Measurements from ENCODE around the gene HDAC9. TPM values are rescaled to one million over a fixed set of nuclear protein-coding genes. Genes with fewer than 3 reads are reported as not detected.

The HDAC9 gene
- total RNA-seq, 1 experiment from 2014 or later: 7.7 TPM

GRCh38 chr7:18890134-18890533, 394.6 kb downstream of the HDAC9 start:
- Mint-ChIP-seq H3K36me3 (ENCODE audit: insufficient read depth in 1 of 3, low read depth in 3 of 3) (no peaks in the 10 kb centered on the region), H3K4me1 (no peaks in the 10 kb centered on the region), H3K27me3 (ENCODE audit: low read depth) (no peaks in the 10 kb centered on the region), H3K27ac (no peak overlapping the region), H3K4me3 (no peak overlapping the region), H3K9me3 (no peaks in the 10 kb centered on the region)
- Histone ChIP-seq H3K79me1 (ENCODE audit: insufficient read depth, low read depth, low read length, poor library complexity, severe bottlenecking) (no peaks in the 10 kb centered on the region), H2BK5ac (ENCODE audit: insufficient read length, low read length) (no peak overlapping the region), H2BK120ac (ENCODE audit: low read depth, low read length, poor library complexity, severe bottlenecking) (no peak overlapping the region), H3K23ac (ENCODE audit: insufficient read length, low read depth, low read length) (no peak overlapping the region), H3K14ac (ENCODE audit: insufficient read depth, low read length) (no peak overlapping the region), H3K4me2 (ENCODE audit: insufficient read depth, insufficient read length, low read length) (no peak overlapping the region), H4K5ac (ENCODE audit: insufficient read length, low read depth, low read length) (no peak overlapping the region), H4K20me1 (ENCODE audit: control insufficient read depth, insufficient read depth, insufficient read length) (no peaks in the 10 kb centered on the region), H2BK12ac (ENCODE audit: insufficient read length, low read depth, low read length) (no peak overlapping the region), H4K91ac (ENCODE audit: insufficient read length, low read depth, low read length) (no peak overlapping the region), H2AK5ac (ENCODE audit: insufficient read length, low read length) (no peak overlapping the region), H3K18ac (ENCODE audit: insufficient read length, low read depth, low read length) (no peak overlapping the region), H3K9me3 (ENCODE audit: control insufficient read depth, low read depth, low read length) (no peaks in the 10 kb centered on the region), H3K27ac (ENCODE audit: insufficient read length, low read depth, low read length) (no peak overlapping the region), H3K4me1 (ENCODE audit: insufficient read depth, low read length) (no peaks in the 10 kb centered on the region), H3K23me2 (ENCODE audit: insufficient read length, low read depth, low read length, poor library complexity, severe bottlenecking) (no peaks in the 10 kb centered on the region), H2AFZ (ENCODE audit: low read length) (no peak overlapping the region), H3K79me2 (ENCODE audit: insufficient read depth, low read length) (no peaks in the 10 kb centered on the region), H3K9ac (ENCODE audit: extremely low read depth, insufficient read length, low read length) (no peak overlapping the region), H3K4ac (ENCODE audit: low read depth, low read length) (no peak overlapping the region), H3K56ac (ENCODE audit: insufficient read length, low read depth, low read length) (no peak overlapping the region), H4K8ac (replicated peaks; ENCODE audit: insufficient read length, low read depth, low read length) (no peak overlapping the region), H2BK15ac (ENCODE audit: low read depth, low read length) (no peak overlapping the region), H2BK20ac (ENCODE audit: low read depth, low read length, poor library complexity, severe bottlenecking) (no peak overlapping the region), H3T11ph (ENCODE audit: low read length) (no peak overlapping the region), H3K27me3 (ENCODE audit: insufficient read depth, low read length) (no peaks in the 10 kb centered on the region)
- WGBS (ENCODE audit: extremely low coverage, insufficient read length, low lambda C conversion rate): no CpG with 5 or more reads among the region's 2 CpGs
- no peak for TF ChIP-seq CTCF (conservative IDR thresholded peaks at IDR 0.05)
- DNase-seq: no peak

All from H9 (cell line).